GM15510 (cell line): ENCODE data around the gene PTPRN2.

Experiments used
- POLR2A ChIP-seq: IDR thresholded peaks from 3 replicates; pipeline ENCODE4 v1.6.1; 2011; ENCODE audit warnings: borderline replicate concordance; ENCODE audit not compliant: insufficient read length; ENCODE audit errors: extremely low read depth

PTPRN2 gene

GRCh38 chr7:158506626-158507025 is 81.0 kb downstream of the PTPRN2 start:
- no peak for TF ChIP-seq POLR2A

- TF ChIP-seq POLR2A = no peak
Measured at GRCh38 chr7:158505683-158506082, 81.9 kb downstream of the PTPRN2 start.

- no peak for TF ChIP-seq POLR2A
Measured at GRCh38 chr7:158502068-158502750, 85.4 kb downstream of the PTPRN2 start.

GRCh38 chr7:158501393-158502067 is 86.1 kb downstream of the PTPRN2 start:
- TF ChIP-seq POLR2A = no peak

GRCh38 chr7:158500651-158501052 is 87.0 kb downstream of the PTPRN2 start:
- TF ChIP-seq POLR2A = no peak

GRCh38 chr7:158499082-158499455 is 88.6 kb downstream of the PTPRN2 start:
- TF ChIP-seq POLR2A = no peak

- TF ChIP-seq POLR2A = no peak
Measured at GRCh38 chr7:158498443-158499081, 89.1 kb downstream of the PTPRN2 start.

GRCh38 chr7:158497627-158498026 is 90.0 kb downstream of the PTPRN2 start:
- no peak for TF ChIP-seq POLR2A

GRCh38 chr7:158495786-158496185 is 91.8 kb downstream of the PTPRN2 start:
- TF ChIP-seq POLR2A = no peak

- no peak for TF ChIP-seq POLR2A
Measured at GRCh38 chr7:158495216-158495615, 92.4 kb downstream of the PTPRN2 start.

GRCh38 chr7:158494643-158495042 is 93.0 kb downstream of the PTPRN2 start:
- no peak for TF ChIP-seq POLR2A

- no peak for TF ChIP-seq POLR2A
Measured at GRCh38 chr7:158494162-158494586, 93.4 kb downstream of the PTPRN2 start.

- TF ChIP-seq POLR2A = no peak
Measured at GRCh38 chr7:158492367-158492764, 95.3 kb downstream of the PTPRN2 start.

- no peak for TF ChIP-seq POLR2A
Measured at GRCh38 chr7:158491094-158491493, 96.5 kb downstream of the PTPRN2 start.

GRCh38 chr7:158490171-158490782 is 97.3 kb downstream of the PTPRN2 start:
- no peak for TF ChIP-seq POLR2A
